Naive thymus-derived CD4-positive, alpha-beta T cell (primary cell): Measurements from ENCODE around the gene RBCK1. TPM values are rescaled to one million over a fixed set of nuclear protein-coding genes. Genes with fewer than 3 reads are reported as not detected.
"Not testable (repeated sequence)": the region's sequence is repeated elsewhere in the genome, so short reads cannot be mapped to it uniquely, and the experiment has no call there.

Experiments
- ATAC-seq: fragments of 150-1000 bp; cut with Tn5 transposase; 2 replicates; pipeline ENCODE4 v1.10.0; 2021; ENCODE audit warnings: mild to moderate bottlenecking, moderate library complexity
- CTCF ChIA-PET: fragments of 350-600 bp; sonication (Branson Sonifier 250); formaldehyde crosslinking; loops from one replicate; lab custom pipeline; 2021; ENCODE audit warnings: antibody characterized with exemption; lab: Charles Lee
- POLR2A ChIA-PET: fragments of 350-600 bp; sonication (Branson Sonifier 250); formaldehyde crosslinking; loops from one replicate; lab custom pipeline; 2021; ENCODE audit warnings: antibody characterized with exemption, inconsistent platforms; lab: Charles Lee
- DNase-seq, 9 donors: peaks; one replicate each; pipeline versions ENCODE4 v3.0.0 to v3.0.0-alpha.2; 2020 to 2022; ENCODE audit warnings: mixed read lengths in 1 of 9
- H3K27ac ChIP-seq: one replicate; pipeline ENCODE4 v1.7.0; 2013; ENCODE audit warnings: mild to moderate bottlenecking, low read depth, low read length, moderate library complexity
- H3K27me3 ChIP-seq, 2 donors: one replicate each; pipeline ENCODE4 v1.7.0; 2013; ENCODE audit warnings: low read length in 2 of 2, mild to moderate bottlenecking in 2 of 2, moderate library complexity in 2 of 2; ENCODE audit not compliant: control insufficient read depth in 2 of 2, insufficient read depth in 2 of 2
- H3K36me3 ChIP-seq, 3 experiments: 1 replicate in 2 of 3; 2 replicates in 1 of 3; pipeline ENCODE4 v1.7.0; 2013; ENCODE audit warnings: low read length in 3 of 3, mild to moderate bottlenecking in 3 of 3, moderate library complexity in 1 of 3; ENCODE audit not compliant: insufficient read depth in 3 of 3, control insufficient read depth in 2 of 3
- H3K4me1 ChIP-seq, 2 donors: one replicate each; pipeline ENCODE4 v1.7.0; 2013; ENCODE audit warnings: low read length in 2 of 2, mild to moderate bottlenecking in 2 of 2, moderate library complexity in 1 of 2; ENCODE audit not compliant: control insufficient read depth in 2 of 2, insufficient read depth in 2 of 2
- H3K4me3 ChIP-seq: 2 replicates; pipeline ENCODE4 v1.7.0; 2013; ENCODE audit warnings: mild to moderate bottlenecking, low read length
- H3K9me3 ChIP-seq, 3 experiments: 1 replicate in 2 of 3; 2 replicates in 1 of 3; pipeline ENCODE4 v1.7.0; 2013; ENCODE audit warnings: low read length in 3 of 3; ENCODE audit not compliant: control insufficient read depth in 2 of 3
- H3K27ac Mint-ChIP-seq, 9 donors: one replicate each; pipeline ENCODE4 v1.8.0; 2020 to 2022; ENCODE audit warnings: mixed read lengths in 9 of 9, mild to moderate bottlenecking in 8 of 9, moderate library complexity in 5 of 9, inconsistent platforms in 2 of 9
- H3K27me3 Mint-ChIP-seq, 5 donors: one replicate each; pipeline ENCODE4 v1.8.0; 2021 to 2022; ENCODE audit warnings: mixed read lengths in 5 of 5, mild to moderate bottlenecking in 1 of 5
- H3K36me3 Mint-ChIP-seq, 5 donors: one replicate each; pipeline ENCODE4 v1.8.0; 2020 to 2022; ENCODE audit warnings: mixed read lengths in 5 of 5, mild to moderate bottlenecking in 3 of 5, inconsistent platforms in 1 of 5
- H3K4me1 Mint-ChIP-seq, 7 donors: one replicate each; pipeline ENCODE4 v1.8.0; 2020 to 2022; ENCODE audit warnings: mixed read lengths in 7 of 7, mild to moderate bottlenecking in 3 of 7, inconsistent platforms in 1 of 7
- H3K4me3 Mint-ChIP-seq, 10 donors: one replicate each; pipeline ENCODE4 v1.8.0; 2020 to 2022; ENCODE audit warnings: mild to moderate bottlenecking in 10 of 10, mixed read lengths in 10 of 10, moderate library complexity in 6 of 10, inconsistent platforms in 2 of 10
- H3K9me3 Mint-ChIP-seq, 11 donors: one replicate each; pipeline ENCODE4 v1.8.0; 2020 to 2022; ENCODE audit warnings: mixed read lengths in 11 of 11, mild to moderate bottlenecking in 4 of 11, inconsistent platforms in 1 of 11, moderate library complexity in 1 of 11
- intact Hi-C, 2 donors: fragments of 100-400 bp; cut with micrococcal nuclease; formaldehyde crosslinking; loops; one replicate each; pipeline ENCODE4 v1.15.1; 2023
- polyA plus RNA-seq, 2 donors: library from polyadenylated mRNA; unstranded; fragments of 300-500 nt; fragmentation: Illumina TruSeq; gene quantifications; one replicate each; pipeline ENCODE4 v1.2.3, GENCODE V29; 2021
- total RNA-seq, 6 experiments: library from RNA in 5 of 6; stranded (reverse) in 5 of 6; gene quantifications; 1 replicate in 5 of 6; 2 replicates in 1 of 6; pipeline ENCODE4 v1.2.3 and lab custom pipeline; 2021 to 2026

Gene RBCK1
- total and polyA plus RNA-seq, 7 experiments from 2014 or later = 70.3 to 153 (median 96.9) TPM

DNA sequence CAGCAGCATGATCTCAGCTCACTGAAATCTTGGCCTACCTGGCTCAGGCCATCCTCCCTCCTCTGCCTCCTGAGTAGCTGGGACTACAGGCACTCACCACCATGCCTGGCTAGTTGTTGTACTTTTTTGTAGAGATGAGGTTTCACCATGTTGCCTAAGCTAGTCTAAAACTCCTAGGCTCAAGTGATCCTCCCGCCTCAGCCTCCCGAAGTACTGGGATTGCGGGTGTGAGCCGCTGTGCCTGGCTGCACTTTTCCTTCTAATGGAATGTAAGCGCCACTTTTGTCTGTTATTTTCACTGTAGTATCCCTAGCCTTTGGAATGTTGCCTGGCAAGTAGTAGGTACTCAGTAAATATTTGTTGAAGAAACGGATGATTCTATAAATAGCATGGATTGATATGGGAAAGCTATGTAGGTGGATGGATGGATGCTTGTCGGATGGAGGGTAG lies 37.9 kb upstream of the RBCK1 start:
- H3K4me3 ChIP-seq = no peak overlapping the region
- no peaks in the 10 kb centered on the region for H3K27me3 ChIP-seq
- ATAC-seq (no peak), DNase-seq (no peak)
- H3K36me3 ChIP-seq = no peaks in the 10 kb centered on the region
- peaks cover 0 to 3% (median 0%) of the 10 kb centered on the region in 5 donors for H3K36me3 Mint-ChIP-seq
- no peaks in the 10 kb centered on the region for H3K27me3 Mint-ChIP-seq
- ChIA-PET CTCF (no interaction called here), POLR2A (no interaction called here)
- H3K9me3 Mint-ChIP-seq = peaks cover 0 to 1% (median 0%) of the 10 kb centered on the region in 11 donors
- peak overlapping the region in 2 of 9 donors; percentile 32 to 71 for H3K27ac Mint-ChIP-seq
- peaks cover 0 to 15% of the 10 kb centered on the region in 2 donors for H3K4me1 ChIP-seq
- intact Hi-C loops = no loop called here
- peaks cover 22 to 54% (median 36%) of the 10 kb centered on the region in 7 donors for H3K4me1 Mint-ChIP-seq
- H3K27ac ChIP-seq = no peak overlapping the region
- H3K4me3 Mint-ChIP-seq = no peak overlapping the region
- H3K9me3 ChIP-seq = no peaks in the 10 kb centered on the region

DNA sequence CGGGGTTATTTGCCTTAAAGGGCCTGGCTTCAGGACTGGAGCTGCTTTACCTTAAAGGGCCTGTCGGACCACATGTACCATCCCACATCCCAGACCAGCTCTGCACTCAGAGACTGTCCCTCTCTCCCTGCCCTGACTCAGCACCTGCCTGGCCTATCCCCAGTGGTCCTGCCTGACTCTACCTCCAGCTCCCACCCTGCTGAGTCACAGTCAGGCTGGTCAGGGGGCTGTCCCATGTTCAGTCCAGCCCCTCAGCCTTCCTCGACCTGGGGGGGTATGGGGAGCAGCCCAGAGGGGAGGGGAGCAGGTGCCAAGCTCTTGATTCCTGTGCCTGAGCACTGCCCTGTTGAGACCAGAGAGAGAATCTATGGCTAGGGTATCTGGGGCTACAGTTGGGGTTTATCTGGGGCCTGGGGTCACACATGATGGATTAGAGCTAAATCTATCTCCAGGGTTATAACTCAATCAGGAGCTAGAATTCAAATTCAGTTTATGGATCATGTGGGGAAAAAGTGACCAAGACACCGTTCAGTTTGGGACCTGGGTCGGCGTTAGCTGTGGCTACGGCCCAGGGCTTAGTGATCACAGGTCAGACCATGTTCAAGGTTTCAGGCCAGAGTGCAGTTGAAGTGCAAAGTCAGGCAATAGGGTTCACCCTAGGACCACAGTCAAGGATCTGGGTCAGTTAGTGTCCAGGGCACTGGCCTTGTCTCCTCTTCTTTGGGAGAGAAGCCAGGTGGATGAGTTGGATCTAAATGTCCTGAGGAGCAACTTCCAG lies 36.9 kb upstream of the RBCK1 start:
- peaks cover 0 to 3% (median 0%) of the 10 kb centered on the region in 5 donors for H3K36me3 Mint-ChIP-seq
- Histone ChIP-seq H3K36me3 (no peaks in the 10 kb centered on the region), H3K4me1 (peaks cover 0 to 5% of the 10 kb centered on the region in 2 donors), H3K27me3 (no peaks in the 10 kb centered on the region), H3K27ac (no peak overlapping the region), H3K9me3 (no peaks in the 10 kb centered on the region), H3K4me3 (no peak overlapping the region)
- ChIA-PET CTCF (interaction anchor here (0.6 to 1.1 kb wide), 3 partner anchors 40 to 124 kb away, joined by 3 to 4 read pairs (median 3); no protein-coding TSS in a partner anchor), POLR2A (interaction anchor here (0.9 kb wide), 1 partner anchor 17 kb away, joined by 3 read pairs; no protein-coding TSS in a partner anchor)
- intact Hi-C loops = no loop called here
- H3K27me3 Mint-ChIP-seq = no peaks in the 10 kb centered on the region
- ATAC-seq (no peak), DNase-seq (no peak)
- H3K9me3 Mint-ChIP-seq = peaks cover 0 to 1% (median 0%) of the 10 kb centered on the region in 11 donors
- H3K4me1 Mint-ChIP-seq = peaks cover 12 to 48% (median 27%) of the 10 kb centered on the region in 7 donors
- no peak overlapping the region for H3K27ac Mint-ChIP-seq
- no peak overlapping the region for H3K4me3 Mint-ChIP-seq

DNA sequence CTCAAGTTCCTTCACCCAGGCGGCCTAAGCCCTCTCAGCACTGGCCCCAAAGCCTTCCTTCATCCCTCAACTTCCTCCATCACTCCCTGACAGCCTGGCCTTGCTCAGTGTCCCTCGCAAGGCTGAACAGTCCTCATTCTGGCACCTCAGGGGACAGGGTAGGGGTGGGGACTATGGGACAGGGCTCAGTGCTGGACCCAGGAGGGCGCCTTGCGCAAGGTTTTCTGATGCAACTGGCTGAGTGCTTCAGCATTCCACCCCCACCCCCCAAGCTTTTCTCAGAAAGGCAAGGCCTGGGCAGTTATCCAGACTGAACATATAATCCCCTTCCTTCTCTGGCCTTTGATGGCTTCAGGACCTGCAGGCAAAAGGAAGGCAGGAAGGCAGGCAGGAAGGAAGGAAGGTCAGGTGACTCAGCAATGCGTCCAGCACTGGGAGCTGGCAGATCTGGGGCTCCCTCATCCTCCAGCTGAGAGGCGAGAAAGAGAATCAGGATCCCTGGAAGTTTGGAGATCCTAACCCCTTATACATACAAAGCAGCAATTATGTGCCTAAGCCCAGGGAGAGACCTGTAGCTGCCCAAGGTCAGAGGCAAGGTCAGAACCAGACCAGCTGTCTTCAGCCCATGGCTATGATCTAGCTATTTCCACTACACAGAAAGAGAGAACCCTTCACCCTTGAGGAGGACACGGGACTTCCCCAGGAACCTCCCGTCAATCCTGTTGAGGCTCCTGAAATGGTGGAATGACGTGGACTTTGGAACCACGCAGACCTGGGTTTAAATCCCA lies 36.1 kb upstream of the RBCK1 start:
- POLR2A ChIA-PET = interaction anchor here (0.9 kb wide), 1 partner anchor 17 kb away, joined by 3 read pairs; no protein-coding TSS in a partner anchor
- no peaks in the 10 kb centered on the region for H3K27me3 ChIP-seq
- H3K4me3 Mint-ChIP-seq = peak overlapping the region in 1 of 10 donors; percentile 64

DNA sequence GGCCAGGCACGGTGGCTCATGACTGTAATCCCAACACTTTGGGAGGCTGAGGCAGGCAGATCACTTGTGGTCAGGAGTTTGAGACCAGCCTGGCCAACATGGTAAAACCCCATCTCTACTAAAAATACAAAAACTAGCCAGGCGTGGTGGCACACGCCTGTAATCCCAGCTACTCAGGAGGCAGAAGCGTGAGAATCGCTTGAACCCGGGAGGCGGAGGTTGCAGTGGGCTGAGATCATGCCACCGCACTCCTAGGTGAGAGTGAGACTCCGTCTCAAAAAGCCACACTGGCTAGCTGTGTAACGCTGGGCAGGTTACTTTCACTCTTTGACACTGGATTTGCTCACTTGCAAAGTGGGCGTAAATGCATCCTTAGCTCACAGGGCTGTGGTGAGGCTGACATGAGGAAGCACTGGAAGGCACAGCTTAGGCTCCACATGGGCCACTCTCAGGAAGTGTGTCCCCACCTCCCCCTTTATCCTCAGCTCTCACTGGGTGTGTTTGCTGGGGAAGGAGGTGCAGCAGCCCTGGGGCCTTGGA lies 35.5 kb upstream of the RBCK1 start:
- intact Hi-C loops, H3K36me3 ChIP-seq, H3K27ac ChIP-seq, H3K4me3 ChIP-seq, POLR2A ChIA-PET, H3K4me1 ChIP-seq, H3K9me3 ChIP-seq, H3K9me3 Mint-ChIP-seq, H3K36me3 Mint-ChIP-seq, H3K27me3 ChIP-seq, H3K27me3 Mint-ChIP-seq: not testable (repeated sequence)
- H3K4me1 Mint-ChIP-seq = peaks cover 8 to 39% (median 13%) of the 10 kb centered on the region in 7 donors
- ATAC-seq (peak; percentile 34), DNase-seq (peak in 1 of 9 donors; percentile 28)
- peak overlapping the region in 1 of 10 donors; percentile 20 for H3K4me3 Mint-ChIP-seq
- peak overlapping the region in 1 of 9 donors; percentile 67 for H3K27ac Mint-ChIP-seq
- CTCF ChIA-PET = interaction anchor here (1.1 kb wide), 1 partner anchor 42 kb away, joined by 4 read pairs; no protein-coding TSS in a partner anchor

More for the DNA sequence above, 36.1 kb upstream of the RBCK1 start:
- H3K4me1 ChIP-seq = no peaks in the 10 kb centered on the region
- no peaks in the 10 kb centered on the region for H3K9me3 ChIP-seq
- Mint-ChIP-seq H3K36me3 (peaks cover 0 to 3% (median 0%) of the 10 kb centered on the region in 5 donors), H3K27me3 (peaks cover 0 to 5% (median 0%) of the 10 kb centered on the region in 5 donors), H3K4me1 (peaks cover 8 to 44% (median 20%) of the 10 kb centered on the region in 7 donors), H3K9me3 (peaks cover 0 to 1% (median 0%) of the 10 kb centered on the region in 11 donors), H3K27ac (peak overlapping the region in 2 of 9 donors; percentile 36 to 67)
- H3K4me3 ChIP-seq = no peak overlapping the region
- CTCF ChIA-PET = interaction anchor here (0.6 to 1.1 kb wide), 3 partner anchors 41 to 124 kb away, joined by 3 to 4 read pairs (median 3); no protein-coding TSS in a partner anchor
- no peaks in the 10 kb centered on the region for H3K36me3 ChIP-seq
- intact Hi-C loops = no loop called here
- DNase-seq (no peak), ATAC-seq (peak; percentile 22)
- H3K27ac ChIP-seq = no peak overlapping the region

DNA sequence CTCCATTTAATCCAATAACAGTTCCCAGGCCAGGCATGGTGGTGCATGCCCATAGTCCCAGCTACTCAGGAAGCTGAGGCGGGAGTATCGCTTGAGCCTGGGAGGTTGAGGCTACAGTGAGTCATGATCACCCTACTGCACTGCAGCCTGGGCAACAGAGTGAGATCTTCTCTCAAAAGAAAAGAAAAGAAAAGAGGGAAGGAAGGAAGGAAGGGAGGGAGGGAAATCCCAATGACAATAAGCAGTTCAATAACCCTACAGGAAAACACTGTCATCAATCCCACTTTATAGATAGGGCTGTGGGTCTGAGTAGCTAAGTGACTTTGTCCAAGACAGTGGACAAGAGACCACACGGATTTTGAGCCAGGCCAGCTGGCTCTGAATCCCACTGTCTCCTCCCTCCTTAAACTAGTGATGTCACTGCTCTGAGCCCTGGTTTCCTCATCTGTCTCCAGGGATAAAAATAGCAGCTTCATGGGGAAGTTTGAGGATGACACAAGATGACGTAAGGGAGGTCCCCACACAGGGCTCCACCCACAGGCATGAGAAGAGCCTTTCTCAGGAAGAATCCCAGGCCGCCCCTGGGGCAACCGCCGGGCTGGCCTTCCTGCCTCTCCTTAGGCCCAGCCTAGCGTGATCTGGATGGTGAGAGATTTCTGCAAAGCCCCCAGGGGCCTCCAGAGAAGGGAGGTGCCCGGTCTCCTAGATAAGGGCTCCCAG lies 34.8 kb upstream of the RBCK1 start:
- Mint-ChIP-seq H3K27me3 (peaks cover 0 to 7% (median 0%) of the 10 kb centered on the region in 5 donors), H3K4me1 (peaks cover 8 to 34% (median 13%) of the 10 kb centered on the region in 7 donors), H3K36me3 (peaks cover 0 to 3% (median 0%) of the 10 kb centered on the region in 5 donors), H3K27ac (peak overlapping the region in 1 of 9 donors; percentile 4), H3K4me3 (peak overlapping the region in 1 of 10 donors; percentile 15), H3K9me3 (peaks cover 0 to 1% (median 0%) of the 10 kb centered on the region in 11 donors)
- no peak for DNase-seq
- intact Hi-C loops = no loop called here
- ChIA-PET CTCF (no interaction called here), POLR2A (interaction anchor here (0.6 kb wide), 1 partner anchor 69 kb away, joined by 3 read pairs; no protein-coding TSS in a partner anchor)
- peak; percentile 83 for ATAC-seq
- Histone ChIP-seq H3K27ac (no peak overlapping the region), H3K4me1 (no peaks in the 10 kb centered on the region), H3K4me3 (no peak overlapping the region), H3K27me3 (no peaks in the 10 kb centered on the region), H3K9me3 (no peaks in the 10 kb centered on the region), H3K36me3 (no peaks in the 10 kb centered on the region)
